H1 (cell line): ENCODE data around the gene FOSL1. TPM values are rescaled to one million over a fixed set of nuclear protein-coding genes. Genes with fewer than 3 reads are reported as not detected.

Experiments
- CTCF ChIA-PET: fragments of 300-600 bp; sonication (Branson Sonifier 250); formaldehyde crosslinking; loops from one replicate; lab custom pipeline; 2021; ENCODE audit not compliant: partially characterized antibody; lab: Charles Lee
- POLR2A ChIA-PET: fragments of 300-600 bp; sonication (Branson Sonifier 250); formaldehyde crosslinking; loops from one replicate; lab custom pipeline; 2021; ENCODE audit warnings: inconsistent platforms; ENCODE audit not compliant: partially characterized antibody; lab: Charles Lee
- DNase-seq, 2 experiments: peaks; one replicate each; pipeline versions ENCODE4 v3.0.0 to v3.0.0-alpha.2; 2010 to 2022; ENCODE audit warnings: low spot score in 2 of 2, low read depth in 1 of 2, mixed read lengths in 1 of 2
- FAIRE-seq: peaks from 2 replicates; lab custom pipeline; 2011; peaks lifted over from hg19 to GRCh38; lab: Jason Lieb, UNC
- H2AFZ ChIP-seq: 2 replicates; pipeline ENCODE4 v1.8.1; 2012; ENCODE audit warnings: low read length, inconsistent platforms
- H2AK5ac ChIP-seq: 2 replicates; pipeline ENCODE4 v1.6.1; 2013; ENCODE audit warnings: low read depth, low read length
- H2BK120ac ChIP-seq: replicated peaks from 2 replicates; pipeline ENCODE3; 2013; ENCODE audit warnings: low read depth, low read length, inconsistent platforms
- H2BK12ac ChIP-seq: 2 replicates; pipeline ENCODE4 v1.6.1; 2013; ENCODE audit warnings: low read depth, low read length
- H2BK15ac ChIP-seq: 2 replicates; pipeline ENCODE4 v1.6.1; 2013; ENCODE audit warnings: low read length
- H2BK20ac ChIP-seq: 2 replicates; pipeline ENCODE4 v1.6.1; 2013; ENCODE audit warnings: low read length
- H2BK5ac ChIP-seq: 2 replicates; pipeline ENCODE4 v1.6.1; 2013; ENCODE audit warnings: low read depth, low read length
- H3K14ac ChIP-seq: 2 replicates; pipeline ENCODE4 v1.6.1; 2013; ENCODE audit warnings: inconsistent platforms; ENCODE audit not compliant: insufficient read length
- H3K18ac ChIP-seq: 2 replicates; pipeline ENCODE4 v1.6.1; 2013; ENCODE audit warnings: low read length; ENCODE audit errors: extremely low read depth
- H3K23ac ChIP-seq: 2 replicates; pipeline ENCODE4 v1.6.1; 2013; ENCODE audit warnings: inconsistent platforms; ENCODE audit not compliant: insufficient read length
- H3K23me2 ChIP-seq: 2 replicates; pipeline ENCODE4 v1.6.1; 2013; ENCODE audit warnings: low read depth, low read length
- H3K27ac ChIP-seq: 2 replicates; pipeline ENCODE4 v1.6.1; 2011; ENCODE audit warnings: low read depth, low read length, inconsistent platforms
- H3K27me3 ChIP-seq, 4 experiments: replicated peaks in 1 of 4; 1 replicate in 1 of 4; 2 replicates in 3 of 4; pipeline versions ENCODE4 v1.6.1 to v1.8.1; 2011 to 2013; ENCODE audit warnings: low read length in 3 of 4, mild to moderate bottlenecking in 3 of 4, inconsistent platforms in 2 of 4, mixed read lengths in 2 of 4, moderate library complexity in 1 of 4; ENCODE audit not compliant: control insufficient read depth in 3 of 4, insufficient read depth in 3 of 4; ENCODE audit errors: extremely low read depth in 1 of 4
- H3K36me3 ChIP-seq, 4 experiments: 2 replicates each; pipeline versions ENCODE4 v1.6.1 to v1.8.1; 2011 to 2013; ENCODE audit warnings: mild to moderate bottlenecking in 4 of 4, low read length in 3 of 4, moderate library complexity in 2 of 4, control low read depth in 1 of 4, inconsistent platforms in 1 of 4; ENCODE audit not compliant: insufficient read depth in 4 of 4, control insufficient read depth in 2 of 4
- H3K4ac ChIP-seq: replicated peaks from 2 replicates; pipeline ENCODE3; 2013; ENCODE audit warnings: low read length, low read depth, mixed read lengths, inconsistent platforms; ENCODE audit not compliant: insufficient read length
- H3K4me1 ChIP-seq, 4 experiments: replicated peaks in 1 of 4; 1 replicate in 1 of 4; 2 replicates in 3 of 4; pipeline versions ENCODE4 v1.6.1 to v1.8.1; 2011 to 2013; ENCODE audit warnings: low read length in 3 of 4, inconsistent platforms in 2 of 4, mixed read lengths in 1 of 4; ENCODE audit not compliant: insufficient read depth in 4 of 4, control insufficient read depth in 3 of 4
- H3K4me2 ChIP-seq, 2 experiments: 2 replicates each; pipeline versions ENCODE4 v1.6.1 to v1.8.1; 2011 to 2013; ENCODE audit warnings: low read depth in 2 of 2, low read length in 2 of 2, control low read depth in 1 of 2, inconsistent platforms in 1 of 2, mild to moderate bottlenecking in 1 of 2; ENCODE audit not compliant: insufficient read depth in 1 of 2
- H3K4me3 ChIP-seq, 4 experiments: fragments of 200-600, 300-600 bp in 1 of 4; sonication (generic), shearing (Covaris generic), sonication (Bioruptor Twin) in 1 of 4; 2 replicates each; pipeline versions ENCODE4 v1.5.1 to v1.8.1; 2011 to 2016; ENCODE audit warnings: low read length in 4 of 4, low read depth in 3 of 4, control low read depth in 2 of 4, inconsistent platforms in 2 of 4, mild to moderate bottlenecking in 2 of 4, mixed read lengths in 1 of 4, moderate library complexity in 1 of 4; ENCODE audit not compliant: insufficient read depth in 2 of 4; ENCODE audit errors: extremely low read depth in 1 of 4
- H3K56ac ChIP-seq: replicated peaks from 2 replicates; pipeline ENCODE3; 2013; ENCODE audit warnings: low read depth, mild to moderate bottlenecking, mixed read lengths, low read length, inconsistent platforms; ENCODE audit not compliant: insufficient read length
- H3K79me1 ChIP-seq: 2 replicates; pipeline ENCODE4 v1.6.1; 2013; ENCODE audit warnings: low read depth, low read length, control low read depth
- H3K79me2 ChIP-seq, 2 experiments: 2 replicates each; pipeline versions ENCODE4 v1.6.1 to v1.8.1; 2012 to 2013; ENCODE audit warnings: low read length in 2 of 2, mild to moderate bottlenecking in 2 of 2, inconsistent platforms in 1 of 2; ENCODE audit not compliant: insufficient read depth in 2 of 2, control insufficient read depth in 1 of 2
- H3K9ac ChIP-seq, 4 experiments: replicated peaks in 1 of 4; 1 replicate in 1 of 4; 2 replicates in 3 of 4; pipeline versions ENCODE4 v1.6.1 to v1.8.1; 2011 to 2013; ENCODE audit warnings: low read depth in 3 of 4, low read length in 3 of 4, control low read depth in 2 of 4, mild to moderate bottlenecking in 2 of 4, moderate library complexity in 2 of 4, inconsistent platforms in 1 of 4; ENCODE audit errors: extremely low read depth in 1 of 4
- H3K9me3 ChIP-seq, 2 experiments: 2 replicates each; pipeline versions ENCODE4 v1.6.1 to v1.8.1; 2012 to 2013; ENCODE audit warnings: mild to moderate bottlenecking in 2 of 2, moderate library complexity in 2 of 2, control low read depth in 1 of 2, inconsistent platforms in 1 of 2, low read depth in 1 of 2, low read length in 1 of 2, mixed read lengths in 1 of 2; ENCODE audit not compliant: insufficient read depth in 2 of 2
- H4K20me1 ChIP-seq, 2 experiments: replicated peaks in 1 of 2; 2 replicates each; pipeline versions ENCODE3 to v1.8.1; 2011 to 2013; ENCODE audit warnings: inconsistent platforms in 2 of 2, low read length in 2 of 2, mild to moderate bottlenecking in 1 of 2; ENCODE audit not compliant: insufficient read depth in 2 of 2, control insufficient read depth in 1 of 2
- H4K5ac ChIP-seq: 2 replicates; pipeline ENCODE4 v1.6.1; 2013; ENCODE audit warnings: low read length, low read depth, mixed read lengths, inconsistent platforms; ENCODE audit not compliant: insufficient read length
- H4K8ac ChIP-seq: 2 replicates; pipeline ENCODE4 v1.8.0; 2013; ENCODE audit warnings: mild to moderate bottlenecking, moderate library complexity, low read length, inconsistent platforms; ENCODE audit not compliant: insufficient read depth; ENCODE audit errors: extremely low read depth
- H4K91ac ChIP-seq: replicated peaks from 2 replicates; pipeline ENCODE3; 2013; ENCODE audit warnings: low read length, mixed read lengths, inconsistent platforms; ENCODE audit not compliant: insufficient read length
- JUND ChIP-seq: IDR thresholded peaks from 2 replicates; pipeline ENCODE4 v1.6.1; 2011; ENCODE audit warnings: mild to moderate bottlenecking, improper control_type of control experiment, low read length
- POU5F1 ChIP-seq: IDR thresholded peaks from 2 replicates; pipeline ENCODE4 v1.6.1; 2011; ENCODE audit warnings: low read depth, mild to moderate bottlenecking, low read length, moderate library complexity
- RBBP5 ChIP-seq: IDR thresholded peaks from 2 replicates; pipeline ENCODE4 v1.7.1; 2012; ENCODE audit warnings: low read depth, mild to moderate bottlenecking, inconsistent platforms, low read length, moderate library complexity, borderline replicate concordance
- WGBS, 2 experiments: shearing (Covaris generic) in 1 of 2; methylation state at CpG; one replicate each; pipeline versions ENCODE4 v1.1.6 to v1.1.7; 2013 to 2015; ENCODE audit warnings: low lambda C conversion rate in 2 of 2, mixed read lengths in 2 of 2, inconsistent platforms in 1 of 2, low coverage in 1 of 2, missing lambda C conversion rate in 1 of 2; ENCODE audit not compliant: insufficient replicate concordance in 2 of 2, insufficient coverage in 1 of 2, insufficient read length in 1 of 2; ENCODE audit errors: extremely low coverage in 1 of 2, missing lambda C conversion rate in 1 of 2; 5-methylcytosine and 5-hydroxymethylcytosine counted together
- polyA plus RNA-seq, 7 experiments: library from polyadenylated mRNA; depleted of rRNA in 3 of 7; stranded (reverse) in 5 of 7; unstranded in 2 of 7; fragments of >200 nt in 5 of 7; fragments of 200-250 nt in 2 of 7; gene quantifications; 1 replicate in 5 of 7; 2 replicates in 1 of 7; 4 replicates in 1 of 7; pipeline versions ENCODE4 v1.2.1 to v1.2.3, GENCODE V29; 2011 to 2013; ENCODE audit warnings: missing spikeins in 2 of 7, mixed read lengths in 2 of 7
- total RNA-seq: library from RNA; stranded (reverse); fragmentation: NEBNext Ultra II Directional; extraction: Animal tissue kit (Norgen Biotek cat#: 25700); gene quantifications from 2 replicates; pipeline ENCODE4 v1.2.1, GENCODE V29; 2021

Gene FOSL1
- total and polyA plus RNA-seq, 2 of the 8 experiments (the other 6 are each of a cell fraction or from before 2014, with no cell fraction given): 6.3 to 7.2 TPM

DNA sequence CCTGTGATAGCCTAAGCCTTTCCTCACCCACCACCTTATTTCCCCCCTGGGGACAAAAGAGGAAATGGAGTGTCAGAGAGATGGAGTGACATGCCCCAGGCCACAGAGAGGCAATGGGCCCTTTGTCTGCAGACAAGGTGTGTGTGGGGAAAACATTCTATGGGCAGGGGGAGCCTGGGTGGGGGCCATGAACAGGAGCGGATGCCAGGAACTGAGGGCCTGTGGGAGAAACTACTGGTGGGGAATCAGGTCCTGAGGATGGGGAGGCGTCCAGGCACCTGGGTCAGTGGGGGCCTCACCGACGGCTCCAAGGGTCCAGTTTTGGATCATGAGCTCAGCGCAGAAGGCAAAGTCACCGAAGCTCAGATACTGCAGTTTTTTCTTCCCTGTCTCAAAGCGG lies 15.0 kb downstream of the FOSL1 start:
- Histone ChIP-seq H2BK20ac (no peak overlapping the region), H4K91ac (no peak overlapping the region), H3K18ac (no peak overlapping the region), H3K23me2 (peaks cover 14% of the 10 kb centered on the region), H3K4me3 (no peak overlapping the region), H4K20me1 (peaks cover 6 to 7% of the 10 kb centered on the region in 2 experiments), H3K79me2 (peaks cover 0 to 4% of the 10 kb centered on the region in 2 experiments; a peak in 1 of 4 replicates), H3K27me3 (peaks cover 0 to 9% (median 8%) of the 10 kb centered on the region in 4 experiments; a peak in 6 of 7 replicates), H2BK120ac (no peak overlapping the region), H3K4me2 (no peak overlapping the region), H3K14ac (no peak overlapping the region), H3K9me3 (no peaks in the 10 kb centered on the region), H2BK5ac (no peak overlapping the region), H3K4ac (no peak overlapping the region), H3K36me3 (peaks cover 8 to 22% (median 18%) of the 10 kb centered on the region in 4 experiments; a peak in 7 of 8 replicates), H3K79me1 (no peaks in the 10 kb centered on the region), H2BK15ac (no peak overlapping the region), H2AK5ac (no peak overlapping the region), H2BK12ac (no peak overlapping the region), H3K27ac (no peak overlapping the region), H2AFZ (no peak overlapping the region), H3K4me1 (peaks cover 0 to 17% (median 11%) of the 10 kb centered on the region in 4 experiments; a peak in 5 of 7 replicates), H4K5ac (no peak overlapping the region), H3K23ac (no peak overlapping the region), H3K9ac (no peak overlapping the region), H4K8ac (no peak overlapping the region), H3K56ac (no peak overlapping the region)
- no peak for DNase-seq
- TF ChIP-seq RBBP5: no peak
- TF ChIP-seq POU5F1: no peak
- TF ChIP-seq JUND: no peak
- 89% methylated on average over 7 of the region's 7 CpGs; no CpG with 5 or more reads in 1 of the 2 experiments for WGBS, 2 experiments
- no peak for FAIRE-seq
- ChIA-PET CTCF (interaction anchor here (0.6 to 19.6 kb wide), 54 partner anchors 7 to 1447 kb away, joined by 3 to 283 read pairs (median 5); partner anchors contain the start of genes CATSPER1, CCDC85B, CFL1 and CTSW), POLR2A (interaction anchor here (0.6 to 39.7 kb wide), 2 partner anchors 24 to 29 kb away, joined by 3 to 1071 read pairs; partner anchors contain the start of genes CFL1, EFEMP2 and MUS81)
